GM19035 (cell line): ENCODE measurements around the gene MRPL1.
"Not testable (repeated sequence)": the region's sequence is repeated elsewhere in the genome, so short reads cannot be mapped to it uniquely, and the experiment has no call there.

Experiments used
- ATAC-seq: cut with Tn5 transposase; IDR thresholded peaks from one replicate; pipeline ENCODE4 v1.9.1; 2021; ENCODE audit not compliant: unreplicated experiment

MRPL1 gene

DNA sequence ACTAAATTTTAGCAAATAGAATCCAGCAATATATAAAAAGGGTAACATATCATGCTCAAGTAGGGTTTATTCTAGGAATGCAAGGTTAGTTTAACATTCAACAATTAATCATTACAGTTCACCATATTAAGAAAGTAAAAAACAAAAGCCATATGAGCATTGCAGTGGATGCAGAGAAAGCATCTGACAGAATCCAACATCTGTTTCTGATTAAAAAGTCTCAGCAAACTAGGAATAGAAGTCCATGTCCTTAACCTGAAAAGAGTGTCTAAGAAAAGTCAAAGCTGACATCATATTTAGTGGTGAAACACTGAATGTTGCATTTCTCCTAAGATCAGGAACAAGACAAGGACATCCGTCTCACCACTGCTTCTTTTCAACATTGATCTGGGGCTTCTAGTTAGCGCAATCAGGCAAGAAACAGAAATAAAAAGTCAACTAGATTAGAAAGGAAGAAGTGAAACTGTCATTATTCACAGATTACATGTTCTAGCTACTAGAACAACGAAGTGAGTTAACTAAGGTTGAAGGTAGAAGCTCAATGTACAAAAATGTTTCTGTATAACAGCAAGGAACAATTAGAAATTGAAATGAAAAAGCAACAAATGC, 49.3 kb downstream of the MRPL1 start:
- ATAC-seq: peak; percentile 65

DNA sequence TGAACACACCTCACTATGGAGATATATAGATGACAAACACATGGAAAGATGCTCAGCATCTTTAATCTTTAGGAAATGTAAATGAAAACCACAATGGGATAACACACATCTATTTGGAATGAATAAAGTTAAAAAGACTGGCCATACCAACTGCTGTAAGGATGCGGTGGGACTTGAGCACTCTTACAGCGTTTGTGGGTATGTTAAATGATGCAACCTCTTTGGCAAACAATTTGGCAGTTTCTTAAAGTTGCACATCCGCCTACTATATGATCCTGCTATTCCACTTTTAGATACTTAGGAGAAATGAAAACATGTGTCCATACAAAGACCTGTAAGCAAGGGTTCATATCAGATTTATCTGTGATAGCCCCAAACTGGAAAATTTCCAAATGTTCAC, 50.7 kb downstream of the MRPL1 start:
- no peak for ATAC-seq

DNA sequence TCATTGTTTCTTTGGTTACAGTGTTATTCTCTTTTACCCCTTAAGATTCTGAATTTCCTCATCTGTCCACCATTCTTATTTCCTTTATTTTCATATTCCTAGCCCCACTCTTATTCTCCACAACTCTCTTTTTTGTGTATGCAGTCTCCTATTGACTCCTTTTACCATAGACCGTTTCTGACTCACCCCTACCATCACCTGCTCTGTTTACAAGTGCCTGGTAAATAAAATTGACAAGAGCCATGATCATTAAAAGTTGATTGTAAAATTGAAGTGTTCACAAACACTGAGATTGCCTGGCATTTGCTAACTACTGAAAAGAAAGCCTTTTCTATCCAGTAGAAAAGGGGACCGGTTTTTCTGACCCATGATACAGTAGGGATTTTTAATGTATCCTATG, 54.4 kb downstream of the MRPL1 start:
- ATAC-seq: no peak

DNA sequence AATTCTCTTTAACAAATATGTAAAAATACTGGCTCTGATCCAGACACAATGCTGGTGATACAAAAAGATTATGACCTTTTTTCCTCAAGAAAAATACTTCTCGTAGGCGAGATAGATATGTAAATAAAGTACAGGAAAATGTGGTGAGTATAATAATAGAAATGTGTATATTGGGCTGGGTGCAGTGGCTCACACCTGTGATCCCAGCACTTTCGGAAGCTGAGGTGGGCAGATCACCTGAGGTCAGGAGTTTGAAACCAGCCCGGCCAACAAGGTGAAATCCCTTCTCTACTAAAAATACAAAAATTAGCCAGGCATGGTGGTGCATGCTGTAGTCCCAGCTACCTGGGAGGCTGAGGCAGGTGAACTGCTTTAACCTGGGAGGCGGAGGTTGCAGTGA, 55.0 kb downstream of the MRPL1 start:
- ATAC-seq: no peak

DNA sequence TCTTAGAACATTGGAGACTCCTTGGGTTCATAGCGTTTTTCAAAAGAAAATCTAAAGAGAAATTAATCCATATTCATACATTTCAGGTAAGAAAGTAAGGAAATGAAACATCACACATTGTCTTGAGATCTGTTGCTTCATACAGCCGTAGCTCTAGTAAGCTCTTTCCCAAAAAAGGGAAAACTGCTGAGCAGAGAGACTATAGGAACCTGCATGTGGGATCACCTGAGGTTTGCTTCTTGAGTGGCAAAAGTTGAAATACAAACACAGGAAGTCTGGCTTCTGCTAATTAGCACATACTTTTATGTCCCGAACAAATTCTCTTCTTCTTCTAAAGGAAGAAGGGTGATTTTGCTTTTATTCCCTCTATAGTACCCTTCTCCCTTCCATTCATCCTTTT, 57.7 kb downstream of the MRPL1 start:
- ATAC-seq: no peak

DNA sequence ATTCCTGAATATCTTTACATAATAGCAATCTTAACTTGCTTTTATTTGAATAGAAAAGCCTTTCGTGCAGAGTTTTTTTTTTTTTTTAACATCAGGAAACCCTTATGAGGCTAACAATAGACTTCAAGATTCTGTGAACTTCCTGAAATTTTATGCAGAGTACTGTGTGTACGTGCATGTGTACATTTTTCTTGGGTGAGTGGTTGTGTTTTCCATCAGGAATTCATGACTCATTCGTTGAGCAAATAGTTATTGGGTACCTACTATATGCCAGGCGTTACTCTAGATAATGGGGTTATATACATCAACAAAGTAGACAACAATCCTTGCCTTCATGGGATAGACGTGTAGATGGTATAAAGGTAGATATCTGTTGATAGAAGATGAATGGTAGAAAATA, 59.1 kb downstream of the MRPL1 start:
- ATAC-seq: no peak

DNA sequence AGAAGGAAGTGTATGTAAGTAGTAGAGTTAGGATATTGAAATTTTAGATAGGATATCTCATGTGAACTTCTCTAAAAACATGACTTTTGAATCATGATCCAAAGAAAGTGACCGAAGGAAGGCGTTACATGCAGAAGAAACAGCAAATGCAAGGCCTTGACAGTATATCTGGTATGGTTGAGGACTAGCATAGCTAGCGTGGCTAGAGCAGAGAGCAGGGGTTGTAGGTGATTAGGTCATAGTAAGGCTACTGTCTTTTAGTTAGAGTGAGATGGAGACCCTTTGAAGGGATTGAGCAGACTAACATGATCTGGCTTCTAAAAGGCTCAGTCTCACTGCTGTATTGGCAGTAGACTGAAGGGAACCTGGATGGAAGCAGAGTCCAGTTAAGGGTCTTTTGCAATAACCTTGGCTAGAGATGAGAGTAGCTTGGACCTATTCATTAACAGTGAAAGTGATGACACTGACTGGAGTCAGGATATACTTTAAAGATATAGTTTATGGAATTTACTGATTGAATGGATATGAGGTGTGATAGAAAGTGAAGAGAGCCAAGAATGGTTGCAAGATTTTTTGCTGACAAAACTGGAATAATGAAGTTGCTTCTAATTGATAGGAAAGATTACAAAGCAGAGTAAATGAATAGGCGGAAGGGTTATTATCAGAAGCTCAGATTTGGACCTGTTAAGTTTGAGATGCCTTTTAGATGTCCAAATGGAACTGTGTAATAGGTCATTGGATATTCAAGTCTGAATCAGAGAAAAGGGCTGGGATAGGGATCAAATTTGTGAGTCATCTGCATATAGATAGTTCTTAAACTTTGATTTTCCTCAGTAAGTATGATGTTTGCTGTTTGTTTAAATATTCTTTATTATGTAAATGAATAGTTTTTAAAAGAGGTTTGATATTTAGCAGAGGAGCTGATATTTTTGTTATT, 59.8 kb downstream of the MRPL1 start:
- ATAC-seq: no peak

DNA sequence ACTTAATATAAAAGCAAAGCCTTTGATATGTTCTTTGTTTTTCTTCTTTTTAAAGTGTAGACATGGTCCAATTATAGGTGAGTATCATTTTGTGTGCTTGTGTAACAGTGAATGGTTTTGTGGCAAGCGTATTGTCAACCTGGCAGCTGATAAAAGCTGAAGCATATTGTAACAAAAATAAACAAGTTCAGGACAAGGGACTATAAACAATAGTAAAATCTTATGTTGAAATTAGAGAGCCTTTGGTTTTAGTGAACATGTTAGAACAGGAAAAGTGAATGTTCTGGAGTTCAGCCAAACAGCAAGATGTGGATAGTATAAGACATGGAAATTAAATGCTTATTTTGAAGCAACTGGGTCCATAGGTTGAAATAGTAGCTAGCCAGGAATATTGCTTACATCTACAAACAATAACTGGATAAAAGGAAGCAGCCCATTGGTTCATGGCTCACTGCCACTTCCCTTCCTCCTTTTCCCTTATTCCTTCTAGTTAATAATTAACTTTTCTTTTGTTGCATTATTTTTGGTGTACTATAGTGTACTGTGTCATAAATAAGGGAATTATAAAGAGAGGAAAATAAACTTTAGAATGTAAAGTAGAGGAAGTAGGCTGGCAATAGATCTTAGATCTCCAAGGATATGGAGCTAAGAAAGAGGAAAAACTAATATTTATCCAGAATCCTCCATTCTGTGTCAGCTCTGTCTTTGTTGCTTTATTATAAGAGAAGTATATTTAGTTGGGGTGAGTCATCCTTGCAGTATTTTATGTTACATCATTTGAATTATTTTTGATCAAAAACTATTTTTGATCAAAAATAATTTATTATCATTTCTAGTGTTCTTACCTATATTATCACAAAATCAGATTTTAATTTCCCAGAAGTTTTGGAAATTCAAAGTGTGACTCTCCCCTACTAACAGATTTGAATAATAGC, 65.6 kb downstream of the MRPL1 start:
- no peak for ATAC-seq

DNA sequence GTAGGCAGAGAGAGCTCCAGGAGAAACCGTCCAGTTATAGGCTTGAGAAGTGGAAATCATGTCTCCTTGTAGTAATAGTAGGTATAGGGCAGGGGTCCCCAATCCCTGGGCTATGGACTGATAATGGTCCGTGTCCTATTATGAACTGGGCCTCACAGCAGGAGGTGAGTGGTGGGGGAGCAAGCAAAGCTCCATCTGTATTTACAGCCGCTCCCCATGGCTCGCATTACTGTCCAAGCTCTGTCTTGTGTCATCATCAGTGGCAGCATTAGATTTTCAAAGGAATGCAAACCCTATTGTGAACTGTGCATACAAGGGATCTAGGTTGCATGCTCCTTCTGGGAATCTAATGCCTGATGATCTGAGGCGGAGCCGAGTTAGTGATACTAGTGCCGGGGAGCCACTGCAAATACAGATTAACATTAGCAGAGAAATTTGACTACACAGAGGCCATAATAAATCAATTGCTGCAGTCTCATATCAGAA, 67.6 kb downstream of the MRPL1 start:
- ATAC-seq: no peak

DNA sequence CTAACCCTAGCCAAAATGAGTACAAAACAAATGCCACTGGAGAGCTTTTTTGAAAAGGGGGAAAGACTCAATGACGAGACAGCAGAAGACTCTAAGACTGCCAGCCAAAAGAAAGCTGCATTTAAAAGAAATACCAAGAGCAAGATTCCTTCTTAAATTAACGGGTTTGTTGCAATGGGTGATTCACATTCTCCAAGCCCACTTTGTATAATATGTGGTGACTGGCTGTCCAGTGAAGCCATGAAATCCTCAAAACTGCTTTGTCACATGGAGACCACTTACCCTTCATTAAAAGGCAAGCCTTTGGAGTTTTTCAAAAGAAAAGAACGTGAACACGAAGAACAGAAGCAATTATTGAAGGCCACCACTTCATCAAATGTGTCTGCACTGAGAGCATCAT, 68.2 kb downstream of the MRPL1 start:
- no peak for ATAC-seq

DNA sequence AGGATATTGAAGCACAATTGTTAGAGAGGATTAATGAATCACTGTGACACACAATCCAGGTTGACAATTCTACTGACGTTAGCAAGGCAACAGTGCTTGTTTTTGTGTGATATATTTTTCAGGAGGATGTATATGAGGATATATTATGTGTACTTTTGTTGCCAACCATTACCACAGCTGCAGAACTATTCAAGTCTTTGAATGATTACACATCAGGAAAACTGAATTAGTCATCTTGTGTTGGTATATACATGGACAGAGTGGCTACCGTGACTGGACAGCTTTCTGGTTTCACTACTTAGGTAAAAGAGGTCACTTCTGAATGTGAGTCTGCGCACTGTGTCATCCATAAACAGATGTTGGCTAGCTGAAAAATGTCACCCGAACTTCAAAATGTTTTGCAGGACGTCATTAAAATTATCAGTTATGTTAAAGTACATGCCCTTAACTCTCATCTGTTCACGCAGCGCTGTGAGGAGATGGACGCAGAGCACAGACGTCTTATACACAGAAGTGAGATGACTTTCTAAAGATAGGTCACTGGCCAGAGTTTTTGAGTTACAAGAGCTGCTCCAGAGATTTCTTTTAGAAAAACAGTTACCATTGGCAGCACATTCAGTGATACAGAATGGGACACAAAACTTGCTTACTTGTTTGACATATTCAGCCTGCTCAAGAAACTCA, 69.0 kb downstream of the MRPL1 start:
- no peak for ATAC-seq

DNA sequence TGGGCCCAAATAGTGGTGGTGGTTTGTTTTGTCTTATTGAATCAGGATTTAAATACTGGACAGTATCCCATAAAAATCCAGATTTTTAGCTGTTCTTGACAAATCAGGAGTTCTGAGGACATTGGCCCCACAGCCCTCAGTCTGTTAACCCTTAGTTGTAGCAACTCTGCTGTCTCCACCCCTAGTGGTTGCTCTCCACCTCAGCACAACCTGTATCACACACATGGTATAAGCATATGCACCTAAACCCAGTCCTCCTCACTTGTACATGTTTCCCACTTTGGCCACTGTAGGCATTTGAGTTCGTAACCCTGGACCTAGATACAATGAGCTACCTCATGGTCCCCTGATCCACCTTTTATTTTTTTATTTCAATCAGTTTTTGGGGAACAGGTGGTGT, 75.9 kb downstream of the MRPL1 start:
- ATAC-seq: no peak

DNA sequence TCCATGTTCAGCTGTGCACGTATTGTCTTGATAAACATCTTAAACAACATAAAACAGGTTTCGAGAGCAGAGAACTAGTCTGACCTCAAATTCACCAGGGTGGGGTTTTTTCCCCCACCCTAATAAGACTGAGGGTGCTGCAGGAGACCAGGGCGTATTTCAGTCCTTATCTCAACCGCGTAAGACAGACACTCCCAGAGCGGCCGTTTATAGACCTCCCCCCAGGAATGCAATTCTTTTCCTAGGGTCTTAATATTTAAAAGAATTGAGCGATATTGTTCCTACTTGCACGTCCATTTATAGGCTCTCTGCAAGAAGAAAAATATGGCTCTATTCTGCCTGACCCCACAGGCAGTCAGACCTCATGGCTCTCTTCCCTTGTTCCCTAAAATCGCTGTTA, 83.3 kb downstream of the MRPL1 start:
- ATAC-seq: not testable (repeated sequence)

DNA sequence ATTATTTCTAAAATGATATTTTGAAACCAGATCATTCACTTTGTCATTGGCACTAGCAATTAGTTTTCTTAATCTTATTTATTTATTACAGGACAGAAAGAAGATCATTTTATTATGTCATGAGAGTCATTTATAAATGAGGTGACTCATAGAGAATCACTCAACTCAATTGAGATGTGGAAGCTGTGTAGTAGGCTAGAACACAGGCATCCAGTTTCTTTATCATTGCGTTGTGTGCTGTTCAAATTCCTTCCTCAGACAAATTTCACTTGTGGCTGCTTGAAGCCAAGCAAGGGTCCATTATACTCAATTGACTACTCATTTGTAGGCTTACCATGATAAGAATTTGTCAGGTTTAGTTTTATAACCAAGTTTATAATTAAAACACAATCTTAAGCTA, 87.6 kb downstream of the MRPL1 start:
- ATAC-seq: no peak

DNA sequence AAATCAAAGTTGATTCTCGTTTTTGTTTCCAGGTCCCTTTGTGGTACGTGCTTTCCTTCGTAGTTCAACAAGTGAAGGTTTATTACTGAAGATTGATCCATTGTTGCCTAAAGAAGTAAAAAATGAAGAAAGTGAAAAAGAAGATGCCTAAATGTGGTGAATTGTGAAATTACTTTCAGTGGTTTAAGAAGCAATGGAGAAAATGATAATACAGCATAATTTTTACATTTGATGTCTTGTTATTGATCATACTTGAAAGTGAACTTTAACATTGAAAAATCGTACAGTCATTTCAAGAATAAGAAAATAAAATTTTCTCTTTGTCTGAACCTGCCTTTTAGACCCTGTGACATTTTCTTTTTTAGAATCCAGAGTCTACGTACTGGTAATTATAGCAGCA, 89.8 kb downstream of the MRPL1 start:
- ATAC-seq: no peak

DNA sequence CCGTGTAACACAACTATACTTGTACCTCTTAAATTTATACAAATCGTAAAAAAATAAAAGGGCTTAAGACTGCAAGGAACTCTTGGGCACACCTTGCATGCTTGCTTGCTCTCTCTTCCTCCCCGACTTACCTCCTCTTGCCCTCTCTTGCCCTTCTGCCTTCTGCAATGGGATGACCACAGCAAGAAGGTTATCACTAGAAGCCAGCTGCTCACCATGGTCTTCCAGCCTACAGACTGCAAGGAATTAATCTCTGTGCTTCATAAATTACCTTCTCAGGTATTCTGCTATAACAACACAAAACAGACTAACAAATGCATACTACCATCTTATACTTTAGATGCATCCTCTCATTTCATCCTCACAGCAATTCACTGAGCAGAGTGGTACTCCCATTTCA, 92.1 kb downstream of the MRPL1 start:
- ATAC-seq: no peak

DNA sequence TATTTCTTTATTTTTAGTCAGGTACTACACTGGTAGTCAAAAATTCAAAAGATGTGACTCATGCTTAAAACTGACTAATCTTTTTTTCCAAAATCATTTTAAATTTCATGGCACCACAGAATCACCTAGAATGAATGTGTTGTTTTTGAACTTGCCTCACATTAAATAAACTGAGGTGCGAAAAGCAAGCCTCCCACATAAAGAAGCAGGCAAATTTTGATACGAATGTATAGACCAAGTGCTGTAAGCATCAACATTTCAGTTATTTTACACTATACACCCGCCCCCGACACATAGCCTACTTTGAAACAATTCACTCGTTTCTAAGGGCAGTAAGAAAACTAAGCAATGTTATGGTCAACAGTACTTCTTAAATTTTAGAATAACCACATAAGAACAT, 94.3 kb downstream of the MRPL1 start:
- no peak for ATAC-seq

DNA sequence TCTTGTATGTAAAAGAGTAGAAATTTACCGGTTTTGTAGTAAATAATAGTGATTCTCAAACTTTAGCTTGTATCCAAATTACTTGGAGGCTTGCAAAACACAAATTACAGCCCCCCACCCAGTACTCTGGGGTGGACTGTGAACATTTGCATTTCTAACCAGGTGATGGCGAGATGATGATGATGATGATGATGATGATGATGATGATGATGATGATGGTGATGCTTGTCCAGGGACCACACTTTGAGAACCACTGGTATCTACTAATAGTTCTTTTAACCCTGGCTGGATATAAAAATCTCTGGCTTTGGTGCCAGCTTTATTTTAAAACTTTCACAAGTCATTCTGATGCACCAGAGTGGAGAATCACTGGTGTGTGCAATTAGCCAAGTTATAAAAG, 96.3 kb downstream of the MRPL1 start:
- no peak for ATAC-seq

DNA sequence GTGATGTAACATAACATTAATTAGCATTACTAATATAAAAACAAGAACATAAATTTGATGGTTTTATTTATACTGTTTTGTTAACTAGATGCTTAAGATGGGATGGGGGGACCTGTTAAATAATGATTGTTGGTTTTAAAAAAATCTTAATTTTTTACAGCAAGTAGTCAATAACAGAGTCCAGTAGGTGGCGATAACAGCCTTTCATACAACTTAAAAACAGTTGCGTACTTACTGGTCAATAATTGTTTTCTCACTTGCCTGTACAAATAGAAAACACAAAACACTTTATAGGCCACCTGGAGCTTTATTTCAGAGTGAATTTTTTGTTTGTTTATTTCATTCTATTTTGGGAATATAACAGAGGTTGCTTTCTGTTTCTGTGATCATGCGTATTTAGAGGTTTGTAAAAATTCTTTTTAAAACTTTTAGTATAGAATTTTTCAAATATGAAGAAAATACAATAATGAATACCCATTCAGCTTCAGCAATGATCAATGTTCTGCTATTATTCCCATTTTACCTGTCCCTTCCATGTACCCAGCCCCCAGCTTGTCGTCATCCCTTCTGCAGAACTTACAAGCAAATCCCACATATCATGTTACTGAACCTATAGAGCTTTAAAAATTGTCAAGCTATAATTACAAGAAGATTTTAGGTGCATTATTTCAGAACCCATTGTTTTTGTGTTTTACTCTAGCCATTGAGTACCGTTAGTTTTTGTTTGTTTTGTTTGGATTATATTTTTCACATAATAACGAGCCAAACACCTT, 97.1 kb downstream of the MRPL1 start:
- no peak for ATAC-seq

DNA sequence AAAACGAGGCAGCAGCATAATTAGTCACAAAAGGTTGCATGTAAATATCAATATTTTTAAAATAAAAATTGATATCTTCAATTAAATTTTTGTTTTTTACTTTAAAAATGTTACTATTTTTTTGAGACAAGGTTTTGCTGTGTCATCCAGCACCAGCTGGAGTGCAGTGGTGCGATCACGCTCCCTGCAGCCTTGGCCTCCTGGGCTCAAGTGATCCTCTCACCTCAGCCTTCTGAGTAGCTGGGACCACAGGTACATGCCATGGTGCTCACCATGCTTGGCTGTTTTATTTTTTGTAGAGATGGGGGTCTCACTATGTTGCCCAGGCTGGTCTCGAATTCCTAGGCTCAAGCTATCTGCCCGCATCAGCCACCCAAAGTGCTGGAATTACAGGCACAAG, 97.7 kb downstream of the MRPL1 start:
- ATAC-seq: no peak
